ENCODE measurements around the gene TMEM132A. TPM values are rescaled to one million over a fixed set of nuclear protein-coding genes. Genes with fewer than 3 reads are reported as not detected.

The TMEM132A gene
- total RNA-seq, 1 experiment from 2014 or later, result 84.2 TPM

DNA sequence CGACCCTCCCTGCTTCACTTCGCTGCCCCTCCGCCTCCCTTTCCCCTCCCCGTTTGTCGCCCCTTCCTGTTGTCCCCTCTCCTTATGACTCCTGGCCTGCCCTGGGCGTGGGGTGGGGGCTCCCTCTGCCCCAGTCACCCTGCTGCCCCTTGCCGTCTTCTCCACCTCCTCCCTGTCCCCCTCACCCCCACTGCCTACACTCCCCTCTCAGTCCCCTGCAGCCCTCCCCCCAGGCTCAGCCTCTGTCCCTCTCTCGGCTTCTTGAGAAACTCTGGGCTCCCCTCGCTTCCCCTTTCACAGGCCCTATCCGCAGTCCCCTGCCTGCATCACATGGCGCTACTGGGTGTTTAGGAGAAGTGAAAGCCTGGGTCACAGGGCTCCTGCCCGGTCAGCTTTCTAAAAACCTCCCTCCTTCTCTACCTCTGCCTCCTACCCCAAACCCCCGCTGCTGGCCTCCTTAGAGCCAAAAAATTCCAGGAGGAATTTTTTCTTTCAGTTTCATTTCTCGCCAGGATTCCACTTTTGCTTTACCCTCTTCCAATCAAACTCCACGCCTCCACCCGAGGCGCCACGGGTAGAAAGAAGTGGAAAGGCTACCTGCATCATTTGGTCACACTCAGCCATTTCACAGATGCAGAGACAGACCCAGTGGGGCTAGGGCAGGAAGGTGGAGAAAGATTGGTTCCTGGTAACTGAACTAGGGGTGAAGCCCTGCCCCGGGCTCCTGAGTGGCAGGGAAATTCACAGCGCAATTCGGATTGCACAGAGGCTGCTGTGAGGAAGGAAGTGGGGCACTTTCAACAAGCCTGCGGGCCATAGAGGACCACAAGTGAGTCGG, 27.9 kb downstream of the TMEM132A start, which contains the start of gene SLC15A3:
Gene SLC15A3 (minus strand): TSS at position 273 of the 838 bp plus-strand sequence. CDS start 625 bp downstream, outside the sequence.
- H3K9me2 ChIP-seq (replicated peaks; ENCODE audit: low read length), result no peaks in the 10 kb centered on the region
- ChIA-PET POLR2A (ENCODE audit: unreplicated experiment) (no interaction called here), CTCF (no interaction called here)
- no TSS peak for BruUV-seq (replicated peaks)
- H3K4me3 ChIP-seq (ENCODE audit: low read length), result no peak within 1 kb of the TSS
- H3F3A ChIP-seq (ENCODE audit: low read length, unreplicated experiment), result no peaks in the 10 kb centered on the region
- no peak within 1 kb of the TSS for H2AFZ ChIP-seq (ENCODE audit: low read length)
- H3K27ac ChIP-seq (ENCODE audit: low read length), result no peak within 1 kb of the TSS
- H3K27me3 ChIP-seq (ENCODE audit: low read length), result no peaks in the 10 kb centered on the region
- no peaks in the 10 kb centered on the region for H3K4me1 ChIP-seq (ENCODE audit: insufficient read depth, low read length)
- ATAC-seq (no peak; the same call in 1 of the 2 replicates), DNase-seq (no peak)
- no peaks in the 10 kb centered on the region for H4K20me1 ChIP-seq (ENCODE audit: low read length)
- H3K4me2 ChIP-seq (ENCODE audit: low read length), result 0 out of 2 replicates have a peak within 1 kb of the TSS, but pooled peaks have one; percentile 30
- intact Hi-C loops (cut with micrococcal nuclease), result no loop called here
- TF ChIP-seq EZH2 (IDR thresholded peaks at IDR 0.05; ENCODE audit: low read length, unreplicated experiment), result no peak
- TF ChIP-seq, protein P1, sequence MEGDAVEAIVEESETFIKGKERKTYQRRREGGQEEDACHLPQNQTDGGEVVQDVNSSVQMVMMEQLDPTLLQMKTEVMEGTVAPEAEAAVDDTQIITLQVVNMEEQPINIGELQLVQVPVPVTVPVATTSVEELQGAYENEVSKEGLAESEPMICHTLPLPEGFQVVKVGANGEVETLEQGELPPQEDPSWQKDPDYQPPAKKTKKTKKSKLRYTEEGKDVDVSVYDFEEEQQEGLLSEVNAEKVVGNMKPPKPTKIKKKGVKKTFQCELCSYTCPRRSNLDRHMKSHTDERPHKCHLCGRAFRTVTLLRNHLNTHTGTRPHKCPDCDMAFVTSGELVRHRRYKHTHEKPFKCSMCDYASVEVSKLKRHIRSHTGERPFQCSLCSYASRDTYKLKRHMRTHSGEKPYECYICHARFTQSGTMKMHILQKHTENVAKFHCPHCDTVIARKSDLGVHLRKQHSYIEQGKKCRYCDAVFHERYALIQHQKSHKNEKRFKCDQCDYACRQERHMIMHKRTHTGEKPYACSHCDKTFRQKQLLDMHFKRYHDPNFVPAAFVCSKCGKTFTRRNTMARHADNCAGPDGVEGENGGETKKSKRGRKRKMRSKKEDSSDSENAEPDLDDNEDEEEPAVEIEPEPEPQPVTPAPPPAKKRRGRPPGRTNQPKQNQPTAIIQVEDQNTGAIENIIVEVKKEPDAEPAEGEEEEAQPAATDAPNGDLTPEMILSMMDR (conservative IDR thresholded peaks at IDR 0.05; ENCODE audit: low read depth, low read length), result no peak
- no peak for TF ChIP-seq EZH2phosphoT487 (IDR thresholded peaks at IDR 0.05; ENCODE audit: borderline replicate concordance, low read length)
- no peaks in the 10 kb centered on the region for H3K9me3 ChIP-seq (ENCODE audit: low read length)
- H3K79me2 ChIP-seq (ENCODE audit: low read length), result no peaks in the 10 kb centered on the region
- no peak within 1 kb of the TSS for H3K9ac ChIP-seq (ENCODE audit: low read length)
- H3K36me3 ChIP-seq (ENCODE audit: low read depth, low read length), result no peaks in the 10 kb centered on the region

- TF ChIP-seq EZH2 (IDR thresholded peaks at IDR 0.05; ENCODE audit: low read length, unreplicated experiment), result no peak
- no peak for TF ChIP-seq EZH2phosphoT487 (IDR thresholded peaks at IDR 0.05; ENCODE audit: borderline replicate concordance, low read length)
- TF ChIP-seq, protein P1 (conservative IDR thresholded peaks at IDR 0.05; ENCODE audit: low read depth, low read length), result no peak
- DNase-seq, result no peak
- POLR2A ChIA-PET (ENCODE audit: unreplicated experiment), result no interaction called here
- H3K9me2 ChIP-seq (replicated peaks; ENCODE audit: low read length), result no peaks in the 10 kb centered on the region
- ATAC-seq, result no peak
- H2AFZ ChIP-seq (ENCODE audit: low read length), result no peak overlapping the region
- no peak overlapping the region for H3K27ac ChIP-seq (ENCODE audit: low read length)
- no peaks in the 10 kb centered on the region for H3K36me3 ChIP-seq (ENCODE audit: low read depth, low read length)
- no peak overlapping the region for H3K4me3 ChIP-seq (ENCODE audit: low read length)
- no TSS peak for BruUV-seq (replicated peaks)
- no peak overlapping the region for H3K4me2 ChIP-seq (ENCODE audit: low read length)
- no peaks in the 10 kb centered on the region for H4K20me1 ChIP-seq (ENCODE audit: low read length)
- CTCF ChIA-PET, result no interaction called here
- no peaks in the 10 kb centered on the region for H3K4me1 ChIP-seq (ENCODE audit: insufficient read depth, low read length)
- H3K9me3 ChIP-seq (ENCODE audit: low read length), result no peaks in the 10 kb centered on the region
- H3F3A ChIP-seq (ENCODE audit: low read length, unreplicated experiment), result no peaks in the 10 kb centered on the region
- intact Hi-C loops (cut with micrococcal nuclease), result no loop called here
- no peaks in the 10 kb centered on the region for H3K79me2 ChIP-seq (ENCODE audit: low read length)
- no peak overlapping the region for H3K9ac ChIP-seq (ENCODE audit: low read length)
- no peaks in the 10 kb centered on the region for H3K27me3 ChIP-seq (ENCODE audit: low read length)
Measured at GRCh38 chr11:60952742-60953170, 28.5 kb downstream of the TMEM132A start.

GRCh38 chr11:60953781-60954180, 29.5 kb downstream of the TMEM132A start:
- H3K27me3 ChIP-seq (ENCODE audit: low read length), result no peaks in the 10 kb centered on the region
- H3K9me2 ChIP-seq (replicated peaks; ENCODE audit: low read length), result no peaks in the 10 kb centered on the region
- ChIA-PET CTCF (no interaction called here), POLR2A (ENCODE audit: unreplicated experiment) (no interaction called here)
- BruUV-seq (replicated peaks), result no TSS peak
- intact Hi-C loops (cut with micrococcal nuclease), result no loop called here
- DNase-seq, result no peak
- ATAC-seq, result no peak
- H3K27ac ChIP-seq (ENCODE audit: low read length), result no peak overlapping the region
- H3K4me1 ChIP-seq (ENCODE audit: insufficient read depth, low read length), result no peaks in the 10 kb centered on the region
- no peaks in the 10 kb centered on the region for H3K79me2 ChIP-seq (ENCODE audit: low read length)
- no peak overlapping the region for H2AFZ ChIP-seq (ENCODE audit: low read length)
- no peaks in the 10 kb centered on the region for H3F3A ChIP-seq (ENCODE audit: low read length, unreplicated experiment)
- no peaks in the 10 kb centered on the region for H4K20me1 ChIP-seq (ENCODE audit: low read length)
- TF ChIP-seq EZH2phosphoT487 (IDR thresholded peaks at IDR 0.05; ENCODE audit: borderline replicate concordance, low read length) (no peak), EZH2 (IDR thresholded peaks at IDR 0.05; ENCODE audit: low read length, unreplicated experiment) (no peak)
- TF ChIP-seq, protein P1 (conservative IDR thresholded peaks at IDR 0.05; ENCODE audit: low read depth, low read length), result no peak
- H3K9me3 ChIP-seq (ENCODE audit: low read length), result no peaks in the 10 kb centered on the region
- no peak overlapping the region for H3K9ac ChIP-seq (ENCODE audit: low read length)
- no peak overlapping the region for H3K4me2 ChIP-seq (ENCODE audit: low read length)
- no peaks in the 10 kb centered on the region for H3K36me3 ChIP-seq (ENCODE audit: low read depth, low read length)
- no peak overlapping the region for H3K4me3 ChIP-seq (ENCODE audit: low read length)

Data from PC-3 (cell line).